ENCODE results near the gene RELN.

RELN gene

GRCh38 chr7:103866919-103867318 is 122.5 kb downstream of the RELN start:
- H3K4me3 ChIP-seq (ENCODE audit: low read depth, low read length) = no peak overlapping the region
- TF ChIP-seq CTCF (IDR thresholded peaks at IDR 0.05; ENCODE audit: low read depth, low read length) = no peak

GRCh38 chr7:103865442-103865841 is 124.0 kb downstream of the RELN start:
- TF ChIP-seq CTCF (IDR thresholded peaks at IDR 0.05; ENCODE audit: low read depth, low read length) = no peak
- no peak overlapping the region for H3K4me3 ChIP-seq (ENCODE audit: low read depth, low read length)

- TF ChIP-seq CTCF (IDR thresholded peaks at IDR 0.05; ENCODE audit: low read depth, low read length) = no peak
- no peak overlapping the region for H3K4me3 ChIP-seq (ENCODE audit: low read depth, low read length)
Measured at GRCh38 chr7:103862302-103863035, 127.0 kb downstream of the RELN start.

- H3K4me3 ChIP-seq (ENCODE audit: low read depth, low read length) = no peak overlapping the region
- TF ChIP-seq CTCF (IDR thresholded peaks at IDR 0.05; ENCODE audit: low read depth, low read length) = no peak
Measured at GRCh38 chr7:103859709-103860108, 129.7 kb downstream of the RELN start.

- no peak for TF ChIP-seq CTCF (IDR thresholded peaks at IDR 0.05; ENCODE audit: low read depth, low read length)
- no peak overlapping the region for H3K4me3 ChIP-seq (ENCODE audit: low read depth, low read length)
Measured at GRCh38 chr7:103857435-103857834, 132.0 kb downstream of the RELN start.

GRCh38 chr7:103856929-103857328 is 132.5 kb downstream of the RELN start:
- no peak overlapping the region for H3K4me3 ChIP-seq (ENCODE audit: low read depth, low read length)
- TF ChIP-seq CTCF (IDR thresholded peaks at IDR 0.05; ENCODE audit: low read depth, low read length) = no peak

GRCh38 chr7:103855671-103856070 is 133.8 kb downstream of the RELN start:
- no peak overlapping the region for H3K4me3 ChIP-seq (ENCODE audit: low read depth, low read length)
- no peak for TF ChIP-seq CTCF (IDR thresholded peaks at IDR 0.05; ENCODE audit: low read depth, low read length)
